Stimulated activated naive B cell treated with anti-CD40 and anti-IgM and Interleukin-4, amounts not matched to agents 10 μg/mL and 1 μg/mL and 100 μg/mL, for 72 hours (primary cell): ENCODE data around the gene TOM1L2.

Experiments used
- ATAC-seq, 2 donors: fragments of 150-1000 bp; cut with Tn5 transposase; replicated peaks; 2 replicates each; pipeline ENCODE4 v1.10.0; 2021; ENCODE audit warnings: moderate library complexity in 1 of 2
- DNase-seq: peaks from one replicate; pipeline ENCODE4 v3.0.0; 2021
- H3K27ac Mint-ChIP-seq: one replicate; pipeline ENCODE4 v1.8.0; 2022; ENCODE audit warnings: mild to moderate bottlenecking, mixed read lengths
- H3K27me3 Mint-ChIP-seq, 2 donors: one replicate each; pipeline ENCODE4 v1.8.0; 2022; ENCODE audit warnings: mixed read lengths in 2 of 2
- H3K36me3 Mint-ChIP-seq, 2 donors: one replicate each; pipeline ENCODE4 v1.8.0; 2022; ENCODE audit warnings: mixed read lengths in 2 of 2, mild to moderate bottlenecking in 1 of 2
- H3K4me1 Mint-ChIP-seq, 2 donors: one replicate each; pipeline ENCODE4 v1.8.0; 2022; ENCODE audit warnings: mixed read lengths in 2 of 2, mild to moderate bottlenecking in 1 of 2
- H3K4me3 Mint-ChIP-seq, 2 donors: one replicate each; pipeline ENCODE4 v1.8.0; 2022; ENCODE audit warnings: mild to moderate bottlenecking in 2 of 2, mixed read lengths in 2 of 2, moderate library complexity in 1 of 2
- H3K9me3 Mint-ChIP-seq, 2 donors: one replicate each; pipeline ENCODE4 v1.8.0; 2022; ENCODE audit warnings: mixed read lengths in 2 of 2, mild to moderate bottlenecking in 1 of 2

The TOM1L2 gene

GRCh38 chr17:17972126-17972951 lies at the start of gene TOM1L2, which contains the start of gene DRC3:
TSS of gene TOM1L2 (minus strand) at chr17:17972400. CDS start at chr17:17972313, 87 bp downstream.
TSS of gene DRC3 (plus strand) at chr17:17972862. CDS start at chr17:17977599, 4,737 bp downstream.
- Mint-ChIP-seq H3K4me1 (peaks cover 10 to 14% of the 10 kb centered on the region in 2 donors), H3K4me3 (peak within 1 kb of the TSS; percentile 96)

GRCh38 chr17:18021372-18021771 lies 49.2 kb upstream of the TOM1L2 start:
- DNase-seq = no peak
- H3K9me3 Mint-ChIP-seq = no peaks in the 10 kb centered on the region
- no peak overlapping the region for H3K27ac Mint-ChIP-seq
- no peak for ATAC-seq
- peaks cover 6% of the 10 kb centered on the region in 2 donors for H3K4me1 Mint-ChIP-seq
- no peaks in the 10 kb centered on the region for H3K27me3 Mint-ChIP-seq
- H3K4me3 Mint-ChIP-seq = no peak overlapping the region
- H3K36me3 Mint-ChIP-seq = peaks cover 26 to 28% of the 10 kb centered on the region in 2 donors

More at GRCh38 chr17:17972126-17972951, at the start of gene TOM1L2, which contains the start of gene DRC3:
- no peaks in the 10 kb centered on the region for H3K9me3 Mint-ChIP-seq
- H3K36me3 Mint-ChIP-seq = no peaks in the 10 kb centered on the region
- no peaks in the 10 kb centered on the region for H3K27me3 Mint-ChIP-seq
- peak; percentile 97 for ATAC-seq
- DNase-seq = peak; percentile 100
- H3K27ac Mint-ChIP-seq = peak within 1 kb of the TSS; percentile 98

GRCh38 chr17:18020971-18021370 lies 48.8 kb upstream of the TOM1L2 start:
- no peak overlapping the region for H3K4me3 Mint-ChIP-seq
- H3K4me1 Mint-ChIP-seq = peaks cover 6% of the 10 kb centered on the region in 2 donors
- DNase-seq (no peak), ATAC-seq (no peak)
- no peaks in the 10 kb centered on the region for H3K27me3 Mint-ChIP-seq
- no peak overlapping the region for H3K27ac Mint-ChIP-seq
- H3K9me3 Mint-ChIP-seq = no peaks in the 10 kb centered on the region
- H3K36me3 Mint-ChIP-seq = peaks cover 30 to 32% of the 10 kb centered on the region in 2 donors

GRCh38 chr17:18019838-18020154 lies 47.6 kb upstream of the TOM1L2 start:
- Mint-ChIP-seq H3K4me3 (no peak overlapping the region), H3K9me3 (no peaks in the 10 kb centered on the region)
- ATAC-seq = no peak

GRCh38 chr17:18018411-18018921 lies 46.3 kb upstream of the TOM1L2 start:
- H3K27ac Mint-ChIP-seq = no peak overlapping the region
- H3K36me3 Mint-ChIP-seq = peaks cover 39 to 45% of the 10 kb centered on the region in 2 donors
- no peak overlapping the region for H3K4me3 Mint-ChIP-seq
- DNase-seq (no peak), ATAC-seq (no peak)
- H3K9me3 Mint-ChIP-seq = no peaks in the 10 kb centered on the region
- no peaks in the 10 kb centered on the region for H3K27me3 Mint-ChIP-seq
- peaks cover 2 to 6% of the 10 kb centered on the region in 2 donors for H3K4me1 Mint-ChIP-seq

More at GRCh38 chr17:18019838-18020154, 47.6 kb upstream of the TOM1L2 start:
- no peak for DNase-seq
- Mint-ChIP-seq H3K4me1 (peaks cover 2 to 6% of the 10 kb centered on the region in 2 donors), H3K27me3 (no peaks in the 10 kb centered on the region), H3K36me3 (peaks cover 35 to 38% of the 10 kb centered on the region in 2 donors), H3K27ac (no peak overlapping the region)

GRCh38 chr17:18017958-18018357 lies 45.8 kb upstream of the TOM1L2 start:
- no peaks in the 10 kb centered on the region for H3K9me3 Mint-ChIP-seq
- ATAC-seq (no peak), DNase-seq (no peak)
- no peaks in the 10 kb centered on the region for H3K27me3 Mint-ChIP-seq
- peaks cover 2 to 6% of the 10 kb centered on the region in 2 donors for H3K4me1 Mint-ChIP-seq
- peaks cover 42 to 50% of the 10 kb centered on the region in 2 donors for H3K36me3 Mint-ChIP-seq
- H3K27ac Mint-ChIP-seq = no peak overlapping the region
- H3K4me3 Mint-ChIP-seq = no peak overlapping the region

- Mint-ChIP-seq H3K36me3 (peaks cover 43 to 56% of the 10 kb centered on the region in 2 donors), H3K9me3 (no peaks in the 10 kb centered on the region), H3K27ac (no peak overlapping the region), H3K27me3 (no peaks in the 10 kb centered on the region), H3K4me1 (peaks cover 2 to 6% of the 10 kb centered on the region in 2 donors), H3K4me3 (no peak overlapping the region)
- ATAC-seq (no peak), DNase-seq (no peak)
Measured at GRCh38 chr17:18016426-18016825, 44.2 kb upstream of the TOM1L2 start.

- Mint-ChIP-seq H3K27ac (peak overlapping the region; percentile 33), H3K9me3 (no peaks in the 10 kb centered on the region), H3K27me3 (no peaks in the 10 kb centered on the region), H3K36me3 (peaks cover 44 to 53% of the 10 kb centered on the region in 2 donors), H3K4me1 (peaks cover 2 to 6% of the 10 kb centered on the region in 2 donors), H3K4me3 (no peak overlapping the region)
- DNase-seq (no peak), ATAC-seq (no peak)
Measured at GRCh38 chr17:18015593-18015992, 43.4 kb upstream of the TOM1L2 start.

- Mint-ChIP-seq H3K4me1 (peaks cover 2 to 6% of the 10 kb centered on the region in 2 donors), H3K27ac (no peak overlapping the region), H3K36me3 (peaks cover 47 to 60% of the 10 kb centered on the region in 2 donors), H3K4me3 (no peak overlapping the region), H3K9me3 (no peaks in the 10 kb centered on the region), H3K27me3 (no peaks in the 10 kb centered on the region)
- no peak for DNase-seq
- ATAC-seq = no peak
Measured at GRCh38 chr17:18014006-18014405, 41.8 kb upstream of the TOM1L2 start.

- no peak overlapping the region for H3K4me3 Mint-ChIP-seq
- no peaks in the 10 kb centered on the region for H3K9me3 Mint-ChIP-seq
- no peak overlapping the region for H3K27ac Mint-ChIP-seq
- no peaks in the 10 kb centered on the region for H3K4me1 Mint-ChIP-seq
- no peak for DNase-seq
- H3K36me3 Mint-ChIP-seq = peaks cover 48 to 64% of the 10 kb centered on the region in 2 donors
- no peak for ATAC-seq
- no peaks in the 10 kb centered on the region for H3K27me3 Mint-ChIP-seq
Measured at GRCh38 chr17:18011286-18011685, 39.1 kb upstream of the TOM1L2 start.

- Mint-ChIP-seq H3K36me3 (peaks cover 39 to 65% of the 10 kb centered on the region in 2 donors), H3K9me3 (no peaks in the 10 kb centered on the region), H3K4me1 (peaks cover 0 to 4% of the 10 kb centered on the region in 2 donors), H3K27ac (no peak overlapping the region), H3K4me3 (no peak overlapping the region), H3K27me3 (no peaks in the 10 kb centered on the region)
- ATAC-seq = no peak
- no peak for DNase-seq
Measured at GRCh38 chr17:18009609-18010420, 37.6 kb upstream of the TOM1L2 start.

GRCh38 chr17:18008496-18009268 lies 36.5 kb upstream of the TOM1L2 start:
- Mint-ChIP-seq H3K9me3 (no peaks in the 10 kb centered on the region), H3K36me3 (peaks cover 34 to 58% of the 10 kb centered on the region in 2 donors), H3K27me3 (no peaks in the 10 kb centered on the region), H3K4me3 (no peak overlapping the region), H3K4me1 (peaks cover 0 to 7% of the 10 kb centered on the region in 2 donors), H3K27ac (peak overlapping the region; percentile 85)
- DNase-seq (no peak), ATAC-seq (no peak)

GRCh38 chr17:18006495-18007239 lies 34.5 kb upstream of the TOM1L2 start:
- H3K9me3 Mint-ChIP-seq = no peaks in the 10 kb centered on the region
- no peaks in the 10 kb centered on the region for H3K27me3 Mint-ChIP-seq
- H3K4me1 Mint-ChIP-seq = peaks cover 6 to 11% of the 10 kb centered on the region in 2 donors
- DNase-seq (no peak), ATAC-seq (no peak)
- H3K27ac Mint-ChIP-seq = no peak overlapping the region
- no peak overlapping the region for H3K4me3 Mint-ChIP-seq
- H3K36me3 Mint-ChIP-seq = peaks cover 30 to 42% of the 10 kb centered on the region in 2 donors
